Smooth muscle cell (in vitro differentiated cells): ENCODE data around the gene SDC3. TPM values are rescaled to one million over a fixed set of nuclear protein-coding genes. Genes with fewer than 3 reads are reported as not detected.

Experiments used
- DNase-seq: peaks from one replicate; lab custom pipeline; 2025; ENCODE audit not compliant: unreplicated experiment; lab: John Stamatoyannopoulos, UW
- H2AFZ ChIP-seq: fragments of 200-600 bp; sonication (generic); 2 replicates; pipeline ENCODE4 v1.6.0; 2016; ENCODE audit warnings: antibody characterized with exemption, low read depth, mild to moderate bottlenecking
- H3F3A ChIP-seq: fragments of 200-600 bp; sonication (generic); 2 replicates; pipeline ENCODE4 v1.6.0; 2017; ENCODE audit warnings: antibody characterized with exemption, low read depth
- H3K27ac ChIP-seq: fragments of 200-600 bp; sonication (generic); 2 replicates; pipeline ENCODE4 v1.5.1; 2016; ENCODE audit warnings: low read depth, mild to moderate bottlenecking
- H3K27me3 ChIP-seq: fragments of 200-600 bp; sonication (generic); 2 replicates; pipeline ENCODE4 v1.6.1; 2016; ENCODE audit warnings: low read depth, mild to moderate bottlenecking
- H3K36me3 ChIP-seq: fragments of 200-600 bp; sonication (generic); 2 replicates; pipeline ENCODE4 v1.5.1; 2016; ENCODE audit warnings: low read depth
- H3K4me1 ChIP-seq: fragments of 200-600 bp; sonication (generic); 2 replicates; pipeline ENCODE4 v1.5.1; 2016; ENCODE audit warnings: low read depth
- H3K4me2 ChIP-seq: fragments of 200-600 bp; sonication (generic); 2 replicates; pipeline ENCODE4 v1.6.0; 2016; ENCODE audit warnings: mild to moderate bottlenecking
- H3K4me3 ChIP-seq: fragments of 200-600 bp; sonication (generic); 2 replicates; pipeline ENCODE4 v1.5.1; 2016; ENCODE audit warnings: mild to moderate bottlenecking
- H3K79me2 ChIP-seq: fragments of 200-600 bp; sonication (generic); 2 replicates; pipeline ENCODE4 v1.6.0; 2016; ENCODE audit warnings: low read depth, mild to moderate bottlenecking
- H3K9ac ChIP-seq: fragments of 200-600 bp; sonication (generic); 2 replicates; pipeline ENCODE4 v1.6.0; 2016; ENCODE audit warnings: low read depth
- H3K9me3 ChIP-seq: fragments of 200-600 bp; sonication (generic); replicated peaks from 2 replicates; pipeline ENCODE4 v1.5.1; 2016; ENCODE audit warnings: low read depth
- H4K20me1 ChIP-seq: fragments of 200-600 bp; sonication (generic); 2 replicates; pipeline ENCODE4 v1.6.0; 2016; ENCODE audit warnings: low read depth
- CTCF ChIP-seq: fragments of 200-600 bp; sonication (generic); IDR thresholded peaks from 2 replicates; pipeline ENCODE4 v1.5.1; 2017; ENCODE audit warnings: borderline replicate concordance, mild to moderate bottlenecking, antibody characterized with exemption; ENCODE audit not compliant: insufficient read depth, poor library complexity, severe bottlenecking
- WGBS: methylation state at CpG from one replicate; pipeline ENCODE4 v1.1.7; 2016; ENCODE audit warnings: low lambda C conversion rate; 5-methylcytosine and 5-hydroxymethylcytosine counted together
- polyA plus RNA-seq: library from polyadenylated mRNA; unstranded; fragments of >200 nt; fragmentation: Nextera tagmentation; extraction: Ambion mirVana; gene quantifications from 2 replicates; pipeline ENCODE4 v1.2.1, GENCODE V29; 2016
- total RNA-seq: library from RNA; depleted of rRNA; stranded (reverse); fragments of >200 nt; gene quantifications from 2 replicates; pipeline ENCODE4 v1.2.3, GENCODE V29; 2014

SDC3 gene
- total and polyA plus RNA-seq, 2 experiments from 2014 or later, result 46.3 to 112 TPM

- peaks cover 99% of the 10 kb centered on the region for H4K20me1 ChIP-seq
- no peak overlapping the region for H2AFZ ChIP-seq
- peaks cover 10% of the 10 kb centered on the region for H3F3A ChIP-seq
- H3K79me2 ChIP-seq, result peaks cover 42% of the 10 kb centered on the region
- H3K27ac ChIP-seq, result no peak overlapping the region
- H3K27me3 ChIP-seq, result no peaks in the 10 kb centered on the region
- no peaks in the 10 kb centered on the region for H3K9me3 ChIP-seq
- TF ChIP-seq CTCF, result no peak
- DNase-seq, result no peak
- 93% methylated on average over 13 of the region's 13 CpGs for WGBS
- H3K4me3 ChIP-seq, result no peak overlapping the region
- H3K36me3 ChIP-seq, result no peaks in the 10 kb centered on the region
- no peak overlapping the region for H3K9ac ChIP-seq
- H3K4me2 ChIP-seq, result no peak overlapping the region
- peaks cover 16% of the 10 kb centered on the region for H3K4me1 ChIP-seq
These were observed 8.8 kb downstream of the SDC3 start for GRCh38 chr1:30899577-30900389.

GRCh38 chr1:30898031-30898815 is 10.3 kb downstream of the SDC3 start:
- Histone ChIP-seq H3K4me1 (peaks cover 24% of the 10 kb centered on the region), H3K4me3 (no peak overlapping the region), H3K27me3 (no peaks in the 10 kb centered on the region), H3K36me3 (no peaks in the 10 kb centered on the region), H3K9me3 (no peaks in the 10 kb centered on the region), H2AFZ (no peak overlapping the region), H3K9ac (no peak overlapping the region), H3K4me2 (no peak overlapping the region), H4K20me1 (peaks cover 92% of the 10 kb centered on the region), H3K27ac (no peak overlapping the region), H3K79me2 (peaks cover 35% of the 10 kb centered on the region), H3F3A (peaks cover 10% of the 10 kb centered on the region)
- no peak for DNase-seq
- no peak for TF ChIP-seq CTCF
- 89% methylated on average over 10 of the region's 10 CpGs for WGBS

- Histone ChIP-seq H3K9me3 (no peaks in the 10 kb centered on the region), H3K79me2 (peaks cover 39% of the 10 kb centered on the region), H3K4me2 (no peak overlapping the region), H3K4me3 (no peak overlapping the region), H3K36me3 (no peaks in the 10 kb centered on the region), H4K20me1 (peaks cover 91% of the 10 kb centered on the region), H3K27me3 (no peaks in the 10 kb centered on the region), H3F3A (peaks cover 10% of the 10 kb centered on the region), H3K27ac (no peak overlapping the region), H3K4me1 (peaks cover 25% of the 10 kb centered on the region), H3K9ac (no peak overlapping the region), H2AFZ (no peak overlapping the region)
- WGBS, result 95% methylated on average over 2 of the region's 2 CpGs
- DNase-seq, result no peak
- TF ChIP-seq CTCF, result no peak
These were observed 11.7 kb downstream of the SDC3 start for GRCh38 chr1:30896905-30897304.
